ENCODE data around the gene MACROD2.

The MACROD2 gene

GRCh38 chr20:14304472-14304871 lies 309.2 kb downstream of the MACROD2 start:
- TF ChIP-seq CTCF (IDR thresholded peaks at IDR 0.05; ENCODE audit: insufficient read depth, missing control alignments), result no peak
- no peak for FAIRE-seq
- no peak for DNase-seq (ENCODE audit: insufficient read length, low spot score)

- TF ChIP-seq CTCF (IDR thresholded peaks at IDR 0.05; ENCODE audit: insufficient read depth, missing control alignments), result no peak
- FAIRE-seq (no peak), DNase-seq (ENCODE audit: insufficient read length, low spot score) (no peak)
Measured at GRCh38 chr20:14307956-14308355, 312.6 kb downstream of the MACROD2 start.

GRCh38 chr20:14310977-14311627 lies 315.8 kb downstream of the MACROD2 start:
- no peak for DNase-seq (ENCODE audit: insufficient read length, low spot score)
- TF ChIP-seq CTCF (IDR thresholded peaks at IDR 0.05; ENCODE audit: insufficient read depth, missing control alignments), result no peak
- no peak for FAIRE-seq

- DNase-seq (ENCODE audit: insufficient read length, low spot score) (no peak), FAIRE-seq (no peak)
- no peak for TF ChIP-seq CTCF (IDR thresholded peaks at IDR 0.05; ENCODE audit: insufficient read depth, missing control alignments)
Measured at GRCh38 chr20:14312001-14312400, 316.7 kb downstream of the MACROD2 start.

- no peak for TF ChIP-seq CTCF (IDR thresholded peaks at IDR 0.05; ENCODE audit: insufficient read depth, missing control alignments)
- DNase-seq (ENCODE audit: insufficient read length, low spot score), result no peak
- FAIRE-seq, result no peak
Measured at GRCh38 chr20:14313341-14314020, 318.2 kb downstream of the MACROD2 start.

- no peak for FAIRE-seq
- no peak for TF ChIP-seq CTCF (IDR thresholded peaks at IDR 0.05; ENCODE audit: insufficient read depth, missing control alignments)
- no peak for DNase-seq (ENCODE audit: insufficient read length, low spot score)
Measured at GRCh38 chr20:14319704-14320103, 324.4 kb downstream of the MACROD2 start.

- no peak for DNase-seq (ENCODE audit: insufficient read length, low spot score)
- no peak for FAIRE-seq
- TF ChIP-seq CTCF (IDR thresholded peaks at IDR 0.05; ENCODE audit: insufficient read depth, missing control alignments), result no peak
Measured at GRCh38 chr20:14331646-14332045, 336.3 kb downstream of the MACROD2 start.

All from D721Med (cell line).